ENCODE results near the gene SLC25A24. TPM values are rescaled to one million over a fixed set of nuclear protein-coding genes. Genes with fewer than 3 reads are reported as not detected.
"Not testable (repeated sequence)": the region's sequence is repeated elsewhere in the genome, so short reads cannot be mapped to it uniquely, and the experiment has no call there.

Gene SLC25A24
- total RNA-seq, 1 donor from 2014 or later = 34.3 TPM

GRCh38 chr1:108158893-108159453 is 41.2 kb downstream of the SLC25A24 start:
- no peaks in the 10 kb centered on the region for H3K27me3 Mint-ChIP-seq (ENCODE audit: low read depth)
- DNase-seq (ENCODE audit: low spot score in 2 of 2, unreplicated experiment in 2 of 2) = no peak
- no peaks in the 10 kb centered on the region for H3K9me3 Mint-ChIP-seq
- no peaks in the 10 kb centered on the region for H3K4me1 Mint-ChIP-seq
- H3K4me3 Mint-ChIP-seq = no peak overlapping the region
- no peak overlapping the region for H3K27ac Mint-ChIP-seq
- no peak for TF ChIP-seq CTCF (IDR thresholded peaks at IDR 0.05; ENCODE audit: unreplicated experiment)
- H3K36me3 Mint-ChIP-seq = peaks cover 34% of the 10 kb centered on the region

- Mint-ChIP-seq H3K36me3 (peaks cover 21% of the 10 kb centered on the region), H3K4me3 (no peak overlapping the region), H3K9me3 (no peaks in the 10 kb centered on the region), H3K27ac (no peak overlapping the region), H3K27me3 (ENCODE audit: low read depth) (no peaks in the 10 kb centered on the region), H3K4me1 (peaks cover 7% of the 10 kb centered on the region)
- no peak for TF ChIP-seq CTCF (IDR thresholded peaks at IDR 0.05; ENCODE audit: unreplicated experiment)
- DNase-seq (ENCODE audit: low spot score in 2 of 2, unreplicated experiment in 2 of 2) = no peak
Measured at GRCh38 chr1:108154314-108154713, 45.8 kb downstream of the SLC25A24 start.

GRCh38 chr1:108152782-108153222 is 47.3 kb downstream of the SLC25A24 start:
- no peaks in the 10 kb centered on the region for H3K27me3 Mint-ChIP-seq (ENCODE audit: low read depth)
- no peak for DNase-seq (ENCODE audit: low spot score in 2 of 2, unreplicated experiment in 2 of 2)
- H3K9me3 Mint-ChIP-seq = no peaks in the 10 kb centered on the region
- peaks cover 7% of the 10 kb centered on the region for H3K4me1 Mint-ChIP-seq
- H3K27ac Mint-ChIP-seq = no peak overlapping the region
- H3K36me3 Mint-ChIP-seq = peaks cover 32% of the 10 kb centered on the region
- no peak overlapping the region for H3K4me3 Mint-ChIP-seq
- TF ChIP-seq CTCF (IDR thresholded peaks at IDR 0.05; ENCODE audit: unreplicated experiment) = no peak

- H3K27me3 Mint-ChIP-seq (ENCODE audit: low read depth) = no peaks in the 10 kb centered on the region
- H3K36me3 Mint-ChIP-seq = peaks cover 39% of the 10 kb centered on the region
- H3K9me3 Mint-ChIP-seq = peaks cover 10% of the 10 kb centered on the region
- H3K4me3 Mint-ChIP-seq = no peak overlapping the region
- peaks cover 7% of the 10 kb centered on the region for H3K4me1 Mint-ChIP-seq
- TF ChIP-seq CTCF (IDR thresholded peaks at IDR 0.05; ENCODE audit: unreplicated experiment) = no peak
- H3K27ac Mint-ChIP-seq = no peak overlapping the region
- DNase-seq (ENCODE audit: low spot score in 2 of 2, unreplicated experiment in 2 of 2) = no peak
Measured at GRCh38 chr1:108151548-108151947, 48.6 kb downstream of the SLC25A24 start.

- H3K36me3 Mint-ChIP-seq = peaks cover 50% of the 10 kb centered on the region
- no peaks in the 10 kb centered on the region for H3K27me3 Mint-ChIP-seq (ENCODE audit: low read depth)
- no peak for DNase-seq (ENCODE audit: low spot score in 2 of 2, unreplicated experiment in 2 of 2)
- peaks cover 25% of the 10 kb centered on the region for H3K9me3 Mint-ChIP-seq
- no peak for TF ChIP-seq CTCF (IDR thresholded peaks at IDR 0.05; ENCODE audit: unreplicated experiment)
- no peak overlapping the region for H3K4me3 Mint-ChIP-seq
- H3K4me1 Mint-ChIP-seq = peaks cover 7% of the 10 kb centered on the region
- H3K27ac Mint-ChIP-seq = no peak overlapping the region
Measured at GRCh38 chr1:108149796-108150467, 50.2 kb downstream of the SLC25A24 start.

- peaks cover 50% of the 10 kb centered on the region for H3K9me3 Mint-ChIP-seq
- not testable (repeated sequence) for H3K27me3 Mint-ChIP-seq (ENCODE audit: low read depth); DNase-seq (ENCODE audit: low spot score in 2 of 2, unreplicated experiment in 2 of 2); H3K27ac Mint-ChIP-seq; H3K4me1 Mint-ChIP-seq; H3K4me3 Mint-ChIP-seq
- peaks cover 84% of the 10 kb centered on the region for H3K36me3 Mint-ChIP-seq
Measured at GRCh38 chr1:108144569-108144968, 55.6 kb downstream of the SLC25A24 start.

Data from mesothelial cell of epicardium (in vitro differentiated cells).